NCI-H510A (cell line): ENCODE measurements around the gene RAG2.

ENCODE experiments used
- DNase-seq: peaks from one replicate; lab custom pipeline; 2025; lab: John Stamatoyannopoulos, UW

RAG2 gene

GRCh38 chr11:36550385-36551115 lies 47.5 kb downstream of the RAG2 start:
- no peak for DNase-seq
